ENCODE data around the gene MPDZ.

MPDZ gene

DNA sequence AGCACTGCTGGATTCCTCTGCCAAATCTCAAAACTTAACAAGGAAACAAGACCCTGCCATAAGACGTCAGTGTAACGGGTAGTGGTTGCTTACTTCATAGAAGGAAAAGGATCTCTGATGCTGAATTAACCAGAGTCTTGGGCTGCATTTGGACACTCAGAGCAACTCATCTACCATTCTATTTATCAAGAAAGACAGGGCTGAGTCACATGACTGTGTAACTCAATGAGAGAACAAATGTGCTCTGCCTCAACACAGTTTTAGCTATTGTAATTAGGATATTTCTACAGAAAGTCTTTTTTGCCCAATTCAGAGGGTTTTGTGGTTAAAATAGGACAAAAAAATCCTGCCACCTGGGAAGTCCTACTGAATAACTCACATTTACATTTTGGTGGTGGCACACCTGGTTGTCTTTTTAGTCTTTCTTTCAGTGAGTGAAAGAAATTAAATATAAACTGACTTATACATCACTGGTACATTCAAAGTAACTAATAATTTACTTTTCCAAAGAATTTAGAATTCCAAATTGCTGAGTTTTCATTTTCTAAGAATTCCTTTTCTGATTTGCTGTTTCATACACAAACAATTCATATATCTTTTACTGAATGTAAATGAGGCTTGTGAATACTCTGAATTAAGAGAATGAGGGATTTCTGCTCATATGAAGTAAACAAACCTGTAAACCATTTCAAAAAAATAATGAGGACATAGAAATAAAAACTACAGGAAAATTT is 104.4 kb downstream of the MPDZ start:
- DNase-seq = no peak

DNA sequence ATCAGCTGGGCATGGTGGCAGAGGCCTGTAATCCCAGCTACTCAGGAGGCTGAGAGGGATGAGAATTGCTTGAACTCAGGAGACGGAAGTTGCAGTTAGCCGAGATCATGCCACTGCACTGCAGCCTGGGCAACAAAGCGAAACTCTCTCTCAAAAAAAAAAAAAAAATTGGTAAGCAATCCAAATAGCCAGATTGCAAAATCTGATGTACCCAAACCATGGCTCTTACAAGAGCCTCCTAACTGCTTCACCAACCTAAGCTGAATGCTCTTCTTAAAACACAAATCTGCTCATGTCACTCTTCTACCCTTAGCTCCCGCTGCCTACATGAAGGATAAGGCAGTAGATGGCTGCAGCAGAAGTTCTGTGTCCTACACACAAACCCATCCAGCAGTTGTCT is 105.9 kb downstream of the MPDZ start:
- DNase-seq = no peak

DNA sequence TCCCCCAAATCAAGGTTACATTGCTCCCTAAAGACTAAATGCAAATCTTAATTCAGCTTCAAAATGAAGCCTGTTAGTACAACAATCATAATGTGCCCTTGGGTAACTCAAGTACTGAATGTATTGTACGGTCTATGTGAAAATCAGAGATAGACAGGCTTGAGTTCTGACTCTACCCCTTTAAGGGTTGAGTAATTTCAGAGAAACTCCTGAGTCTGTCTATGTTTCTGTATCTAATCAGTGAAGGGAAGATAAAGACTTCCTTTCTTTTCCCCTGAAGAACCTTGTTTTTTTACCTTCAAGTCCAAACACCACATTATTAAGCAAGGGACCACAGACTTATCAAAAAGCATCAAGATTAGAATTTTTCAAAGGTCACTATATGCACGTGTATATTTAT is 108.2 kb downstream of the MPDZ start:
- no peak for DNase-seq

DNA sequence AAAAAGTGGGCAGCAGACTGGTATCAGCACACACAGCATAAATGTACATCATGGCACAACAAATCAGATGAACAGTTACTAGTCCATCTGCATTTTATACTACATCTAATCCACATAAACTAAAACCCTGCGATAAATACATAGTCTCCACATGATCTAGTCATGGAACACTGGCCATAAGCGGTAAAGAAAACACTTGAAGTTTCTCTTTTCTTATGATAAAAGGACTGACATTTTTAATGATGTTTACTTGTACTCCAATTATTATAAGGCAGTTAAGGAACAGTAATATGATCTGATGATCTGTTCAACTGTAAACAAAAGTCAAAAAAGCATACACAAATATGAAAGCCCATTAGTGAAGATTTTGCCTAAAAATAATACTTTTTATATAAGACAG is 112.5 kb downstream of the MPDZ start:
- DNase-seq = no peak

DNA sequence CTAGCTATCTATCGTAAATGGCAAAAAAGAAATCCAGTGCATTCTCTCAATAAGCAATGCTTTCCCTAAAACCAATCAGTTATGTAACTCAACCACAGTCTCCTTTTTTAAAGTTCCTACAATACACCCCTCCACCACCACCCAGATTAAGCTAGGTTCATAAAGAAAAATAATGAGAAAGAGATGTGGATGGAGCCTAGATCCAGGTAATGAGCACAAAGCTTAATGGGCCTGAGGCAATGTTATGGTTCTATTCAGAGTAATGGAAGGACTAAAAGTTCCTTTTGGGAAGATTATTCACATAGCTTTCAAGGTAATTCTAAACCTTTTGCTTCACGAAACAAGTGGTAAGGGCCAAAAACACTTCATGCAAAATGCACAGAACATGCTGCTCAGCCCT is 113.5 kb downstream of the MPDZ start:
- no peak for DNase-seq

DNA sequence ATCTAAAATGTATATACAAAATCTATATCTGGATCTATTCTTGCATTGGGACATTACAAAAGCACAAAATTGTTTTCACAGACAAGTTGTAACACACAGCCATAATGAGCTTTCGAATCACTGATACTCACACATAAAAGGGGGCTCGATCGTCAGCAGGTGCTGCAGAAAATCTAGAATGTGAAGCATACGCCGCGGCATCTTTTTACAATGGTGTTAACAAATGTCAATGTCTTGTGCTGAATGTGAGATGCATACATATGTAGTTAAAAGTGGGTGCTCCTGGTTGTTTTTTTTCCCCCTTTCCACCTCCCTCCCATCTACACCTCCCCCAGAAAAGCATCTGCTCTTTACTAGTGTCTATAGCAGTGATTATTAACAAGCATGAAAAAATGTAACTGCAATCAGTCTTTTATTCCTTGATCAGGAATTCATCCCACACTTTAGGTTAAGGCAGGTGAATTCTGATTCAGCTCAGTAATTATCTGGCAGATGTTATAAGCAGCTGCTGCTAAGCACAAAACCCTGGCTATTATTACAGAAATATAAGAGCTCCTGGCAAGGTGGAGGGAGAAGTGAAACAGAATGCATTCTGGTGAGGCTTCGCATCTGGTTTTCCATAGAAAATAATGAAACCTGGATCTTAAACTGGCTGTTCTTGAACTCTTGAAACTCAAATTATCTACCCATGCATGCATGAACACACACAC is 114.1 kb downstream of the MPDZ start:
- no peak for DNase-seq

DNA sequence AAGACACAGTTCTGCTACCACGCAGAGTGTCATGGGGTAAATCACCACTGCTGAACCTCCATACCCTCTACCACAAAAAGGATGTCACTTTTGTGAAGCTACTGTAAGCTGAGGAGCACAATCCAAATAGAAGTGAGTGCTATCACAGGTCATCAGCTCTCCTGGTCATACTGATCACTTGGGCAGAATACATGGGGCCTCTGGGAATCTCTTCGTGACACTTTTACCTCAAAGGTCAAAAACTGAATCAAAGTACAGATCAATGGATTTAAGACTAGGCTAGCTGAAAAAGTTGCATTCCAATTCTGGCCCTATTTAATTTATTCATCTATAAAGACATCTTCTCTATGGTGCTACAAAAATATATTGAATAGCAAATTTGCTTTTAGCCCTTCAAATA is 115.5 kb downstream of the MPDZ start:
- no peak for DNase-seq

DNA sequence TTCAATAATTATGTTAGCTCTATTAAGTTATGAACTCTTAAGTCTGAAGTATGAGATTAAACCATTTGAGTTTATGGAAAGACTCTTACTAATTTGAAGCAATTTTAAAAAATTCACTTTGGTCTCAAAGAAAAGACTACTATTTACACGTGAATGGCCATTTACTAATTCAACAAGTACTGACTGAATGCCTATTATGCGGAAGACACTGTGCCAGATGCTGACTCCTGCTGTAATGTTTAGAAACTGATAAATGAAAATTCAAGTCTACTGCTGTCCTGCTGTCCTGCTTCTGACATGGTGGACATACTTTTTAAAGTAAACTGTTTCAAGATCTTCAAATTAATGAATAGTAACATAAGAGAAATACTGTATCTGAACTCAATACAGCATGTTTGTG is 116.2 kb downstream of the MPDZ start:
- DNase-seq = no peak

DNA sequence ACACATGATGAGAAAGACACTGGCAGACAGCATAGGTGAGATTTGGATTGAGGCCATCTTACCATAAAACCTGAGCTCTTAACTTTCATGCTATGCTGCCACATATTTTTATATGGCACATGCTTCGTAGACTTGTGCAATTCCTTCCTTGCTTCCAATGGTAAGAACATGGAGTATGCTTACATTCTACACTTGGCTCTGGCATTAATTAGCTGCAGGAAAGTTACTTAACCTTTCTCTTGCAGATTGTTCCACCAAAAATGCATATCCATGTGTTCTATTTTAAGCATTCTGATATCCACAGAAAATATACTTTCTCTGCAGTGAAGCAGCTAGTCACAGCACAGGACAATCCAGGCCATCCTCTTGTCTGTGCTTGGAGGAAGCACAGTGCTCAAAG is 119.4 kb downstream of the MPDZ start:
- no peak for DNase-seq

DNA sequence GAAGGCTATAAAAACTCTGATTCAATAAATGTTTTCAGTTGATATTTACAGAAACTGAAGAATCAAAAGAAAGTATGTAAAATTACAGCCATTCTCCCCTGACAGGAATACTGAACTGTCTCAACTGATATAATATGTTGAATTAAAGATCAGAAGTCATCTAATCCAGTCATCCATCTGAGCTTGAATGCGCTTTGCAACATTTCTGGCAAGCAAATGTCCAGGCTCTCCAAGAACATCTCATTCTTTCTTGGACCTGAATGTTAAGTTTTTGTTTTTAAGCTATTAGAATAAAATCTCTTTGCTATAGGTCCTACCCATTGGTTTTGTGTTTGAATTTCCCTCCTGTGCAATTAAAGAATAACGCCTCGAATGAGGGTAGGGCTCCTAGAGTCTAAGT is 120.5 kb downstream of the MPDZ start:
- no peak for DNase-seq

DNA sequence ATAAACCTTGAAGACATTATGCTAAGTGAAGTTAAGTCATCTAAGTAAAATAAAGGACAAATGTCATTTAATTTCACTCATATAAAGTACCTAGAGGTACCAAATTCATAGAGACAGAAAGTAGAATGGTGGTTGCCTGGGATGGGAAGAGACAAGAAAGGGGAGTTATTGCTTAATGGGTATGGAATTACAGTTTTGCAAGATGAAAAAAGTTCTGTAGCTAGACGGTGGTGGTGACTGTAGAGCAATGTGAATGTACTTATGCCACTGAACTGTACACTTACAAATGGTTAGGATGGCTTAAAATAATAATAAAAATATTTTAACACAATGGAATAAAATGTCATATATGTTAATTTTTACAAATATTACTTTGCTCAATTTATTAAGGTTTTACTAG is 128.0 kb downstream of the MPDZ start:
- DNase-seq = no peak

DNA sequence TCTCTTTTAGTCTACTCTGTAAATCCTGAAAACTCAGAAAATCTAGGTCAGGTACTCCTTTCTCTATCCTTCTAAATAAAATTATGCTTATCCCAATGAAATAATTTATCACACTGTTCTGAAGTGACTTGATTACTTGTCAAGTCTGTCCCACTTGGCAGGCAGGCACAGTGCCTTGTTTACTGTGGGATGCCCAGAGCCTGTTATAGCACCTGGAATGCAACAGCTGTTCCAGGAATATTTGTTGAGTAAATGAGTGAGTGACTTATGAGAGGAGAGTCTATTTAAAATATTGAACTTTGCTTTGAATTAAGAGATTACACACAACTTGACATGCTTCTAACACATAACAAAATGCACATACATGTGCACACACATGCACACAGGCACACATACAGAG is 130.0 kb downstream of the MPDZ start:
- no peak for DNase-seq

DNA sequence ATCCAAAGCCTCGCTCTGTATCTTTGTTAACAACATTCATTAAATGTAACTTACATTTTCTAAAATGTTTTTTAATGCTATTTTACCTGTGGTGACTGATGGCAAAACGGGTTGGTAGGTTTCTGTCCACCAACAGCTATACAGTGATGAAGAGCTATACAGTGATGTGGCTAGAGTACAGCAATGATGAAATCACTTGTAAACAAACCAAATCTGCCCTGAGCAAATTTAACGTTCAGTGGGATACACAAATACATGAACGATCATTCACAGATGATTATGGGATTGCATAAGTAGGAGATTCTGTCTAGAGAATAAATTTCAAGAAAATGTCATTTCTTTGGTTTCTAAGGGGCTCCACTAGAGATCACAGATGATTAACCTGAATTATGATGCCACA is 132.7 kb downstream of the MPDZ start:
- DNase-seq = no peak

DNA sequence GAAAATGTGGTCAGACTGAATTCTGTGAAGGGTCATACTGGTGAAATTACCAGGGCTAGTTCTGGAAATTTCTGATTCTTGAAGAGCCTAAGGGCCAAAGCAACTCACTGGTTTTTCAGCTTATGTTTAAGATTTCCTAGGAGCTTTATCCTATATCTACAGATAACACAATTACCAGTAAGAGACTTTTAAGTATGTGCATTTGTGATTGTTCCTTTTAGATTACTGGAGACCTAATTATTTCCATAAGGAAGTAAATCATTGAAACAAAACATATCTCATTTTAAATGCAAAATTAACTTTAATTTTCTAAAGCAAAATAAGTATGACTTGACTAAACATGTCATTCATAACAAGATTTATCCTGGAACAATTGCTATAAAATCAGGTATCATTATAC is 134.2 kb downstream of the MPDZ start:
- no peak for DNase-seq

DNA sequence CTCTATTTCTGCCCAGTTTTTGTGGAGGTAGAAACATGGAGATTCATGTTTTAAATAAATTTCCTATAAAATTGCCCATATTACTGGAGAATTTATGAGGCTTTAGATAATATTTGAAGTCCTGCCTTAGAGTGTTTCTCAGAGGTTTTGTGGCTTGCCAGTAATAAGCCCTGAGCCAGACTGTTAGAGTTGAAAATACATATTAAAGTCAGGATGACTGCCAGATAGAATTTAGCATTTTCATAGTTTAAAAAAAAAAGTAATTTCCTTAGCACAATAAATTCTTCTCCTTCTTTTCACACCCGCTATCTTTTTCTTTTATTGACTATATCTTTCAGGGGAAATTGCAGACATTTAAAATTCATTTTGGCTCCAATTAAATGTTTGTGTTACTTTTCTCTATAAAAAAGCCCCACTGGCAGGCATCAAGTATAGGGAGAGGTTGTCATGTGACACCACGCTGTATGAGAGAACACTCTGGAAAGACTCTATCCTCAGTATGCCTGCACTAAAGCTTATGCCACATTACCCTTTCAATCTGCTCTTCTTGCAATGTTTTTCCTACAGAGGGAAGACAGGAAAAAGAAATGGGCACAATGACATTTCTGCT is 135.2 kb downstream of the MPDZ start:
- no peak for DNase-seq

DNA sequence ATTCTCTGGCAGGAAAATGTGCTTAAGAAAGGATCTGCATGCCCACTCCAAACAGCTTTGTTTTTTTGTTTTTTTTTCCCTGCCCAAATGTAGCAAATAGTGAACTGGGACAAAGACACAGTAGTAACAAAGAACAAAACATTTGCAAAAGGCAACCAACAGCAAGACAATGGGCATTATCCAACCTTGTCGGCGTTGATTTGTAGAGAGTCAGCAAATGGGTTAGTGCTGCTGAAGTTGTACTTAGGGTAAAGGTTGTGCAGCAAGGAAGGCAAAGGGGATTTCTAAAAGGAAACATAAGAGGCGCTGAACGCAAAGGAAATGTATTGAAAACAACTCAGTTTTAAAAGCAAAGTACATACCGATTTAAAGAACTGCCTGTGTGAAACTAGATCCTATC is 136.2 kb downstream of the MPDZ start:
- DNase-seq = no peak

DNA sequence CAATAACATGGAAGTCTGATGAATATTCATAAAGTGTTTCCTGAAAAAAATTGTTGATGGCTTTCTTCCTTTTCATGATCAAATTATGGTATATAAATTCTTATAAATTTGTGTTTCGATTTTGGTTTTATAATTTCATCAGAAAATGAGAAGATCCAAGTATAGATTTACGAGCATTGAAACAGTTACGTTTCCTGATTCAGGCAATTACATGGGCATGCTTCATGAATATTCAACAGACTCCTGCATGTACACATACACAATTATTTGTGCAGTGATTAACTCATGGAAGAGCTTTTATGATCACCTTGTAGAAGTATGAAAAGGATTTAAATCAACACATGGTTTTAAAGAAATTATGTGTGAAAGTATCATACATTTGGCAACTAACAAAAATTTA is 136.7 kb downstream of the MPDZ start:
- no peak for DNase-seq

DNA sequence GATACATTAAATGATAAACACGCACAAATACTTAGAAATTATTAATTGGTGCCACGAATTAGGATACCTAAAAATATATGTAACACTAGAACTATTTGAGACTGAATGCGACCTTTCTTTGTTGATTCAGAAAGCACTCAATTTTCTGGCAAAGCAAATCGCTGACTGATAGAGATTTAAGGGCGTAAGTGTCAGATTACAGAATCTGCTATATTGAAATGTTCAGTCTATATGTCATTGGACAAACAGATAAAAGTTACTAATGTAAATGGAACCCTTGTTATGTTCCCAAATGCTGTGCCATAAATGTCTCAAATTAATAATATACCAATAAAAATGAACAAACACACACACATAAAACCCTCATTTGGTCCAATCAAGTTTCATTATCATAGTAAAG is 137.9 kb downstream of the MPDZ start:
- no peak for DNase-seq

DNA sequence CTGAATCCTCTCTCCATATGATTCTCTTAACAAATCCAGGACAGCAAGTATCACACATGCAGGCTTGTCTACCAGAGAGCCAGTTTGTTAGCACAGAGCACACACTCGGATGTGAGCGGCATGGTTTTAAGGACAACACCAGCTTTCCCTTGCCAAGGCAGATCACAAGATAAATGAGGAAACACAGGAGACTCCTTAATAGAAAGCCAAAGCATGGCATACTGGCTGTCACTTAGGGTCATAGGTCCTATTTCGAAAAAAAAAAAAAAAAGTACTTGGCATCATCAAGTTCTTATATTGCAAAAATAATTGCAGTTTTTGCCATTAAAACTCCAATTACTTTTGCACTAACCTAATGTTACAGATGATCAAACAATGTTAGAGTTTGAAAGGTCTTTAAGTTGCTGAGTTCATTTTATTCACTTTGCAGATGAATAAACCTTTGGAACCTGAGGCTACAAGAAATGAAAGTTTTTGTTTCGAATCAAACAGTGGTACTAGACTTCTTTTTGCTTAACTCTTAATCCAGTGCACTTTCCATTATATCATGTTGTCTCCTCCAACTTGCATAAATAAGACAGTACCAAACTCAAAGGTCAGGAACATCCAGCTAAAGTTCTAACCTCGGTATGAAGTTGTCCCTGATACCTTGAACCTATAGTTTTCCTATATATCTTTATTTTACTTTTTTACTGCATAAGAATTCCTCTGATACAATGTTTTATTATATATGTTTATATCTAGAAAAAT is 138.5 kb downstream of the MPDZ start:
- DNase-seq = no peak

DNA sequence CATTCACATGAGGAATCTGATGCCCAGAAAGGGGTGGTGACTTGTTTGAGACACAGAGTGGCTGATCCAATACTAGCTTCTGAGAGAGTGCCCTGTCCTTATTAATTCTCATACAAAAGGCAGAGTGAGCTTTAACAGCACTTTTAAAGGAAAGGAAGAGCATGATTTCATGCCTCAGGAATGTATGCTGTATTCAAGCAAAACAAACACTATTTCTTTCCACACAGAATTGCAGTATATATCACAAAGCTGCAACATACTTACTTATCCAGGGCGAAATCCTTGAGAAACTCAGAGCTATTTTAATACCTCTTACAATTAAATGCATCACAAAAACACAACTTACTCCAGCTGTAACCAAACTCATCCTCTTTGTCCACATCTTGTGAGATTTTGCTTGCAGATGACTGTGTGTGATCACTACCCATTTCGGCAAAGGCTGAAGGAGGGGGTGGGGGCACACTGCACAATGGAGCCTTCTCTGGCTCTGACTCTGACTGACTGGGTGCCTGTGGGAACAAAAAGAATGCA is 139.8 kb downstream of the MPDZ start:
- DNase-seq = no peak

DNA sequence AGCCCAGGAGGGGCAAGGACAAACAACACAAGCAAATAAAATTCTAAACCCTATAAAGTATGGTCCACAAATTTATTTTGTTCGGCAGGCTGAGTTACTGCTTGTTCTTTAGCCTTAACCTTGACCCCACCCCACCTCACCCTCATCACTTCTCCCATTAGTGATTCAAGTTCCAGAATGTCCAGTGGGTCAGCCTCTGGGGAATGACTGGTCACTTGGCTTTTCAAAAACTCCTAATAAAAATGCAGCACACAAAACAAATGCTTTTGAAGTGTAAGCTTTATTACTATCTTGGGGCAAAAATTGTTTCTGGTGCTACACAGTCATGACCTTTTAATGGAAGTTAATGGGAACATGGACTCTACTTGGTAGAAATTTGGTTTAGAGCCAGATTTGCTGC is 142.1 kb downstream of the MPDZ start:
- no peak for DNase-seq

DNA sequence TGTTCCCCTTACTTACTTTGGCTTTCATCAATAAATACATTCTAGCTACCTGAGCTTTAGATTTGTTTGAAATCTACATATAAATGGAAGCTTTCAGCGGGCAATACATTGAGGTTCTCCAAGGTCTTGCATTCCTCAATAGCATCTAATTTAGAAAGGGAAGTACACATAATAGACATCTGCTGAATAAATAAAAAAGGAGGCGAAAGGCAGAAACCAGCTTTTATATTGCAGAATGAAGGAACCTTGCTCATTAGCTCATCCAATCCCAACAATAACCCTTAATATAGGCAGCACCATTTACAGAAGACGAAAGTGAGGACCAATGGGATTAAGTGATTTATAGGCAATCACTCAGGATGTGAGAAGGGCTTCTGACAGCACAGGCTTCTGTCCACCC is 147.5 kb downstream of the MPDZ start:
- DNase-seq = no peak

DNA sequence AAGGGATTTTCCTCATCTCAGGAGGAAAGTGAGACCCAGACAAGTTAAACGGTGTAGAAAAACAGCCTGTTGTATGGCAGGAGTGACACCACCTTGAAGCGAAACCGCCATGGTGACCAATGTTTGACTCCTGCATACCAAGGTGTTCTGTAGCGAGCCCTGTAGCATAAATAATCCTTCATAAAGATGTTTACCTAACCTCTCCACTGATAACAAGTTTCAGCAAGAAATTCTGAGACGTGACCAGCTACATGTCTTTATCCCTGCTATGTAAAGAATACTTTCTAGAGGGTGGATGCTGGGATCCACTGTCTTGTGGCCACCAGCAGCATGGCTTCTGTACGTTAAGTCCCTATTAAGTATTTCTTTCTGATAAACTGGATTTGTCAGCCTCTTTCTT is 148.1 kb downstream of the MPDZ start:
- DNase-seq = no peak
